HFF-Myc (cell line): ENCODE measurements around the gene KRTAP20-2.

ENCODE experiments used
- DNase-seq: peaks from one replicate; pipeline ENCODE4 v3.0.0-alpha.2; 2011; ENCODE audit warnings: low read depth; ENCODE audit errors: extremely low read depth
- H3K4me3 ChIP-seq: replicated peaks from 2 replicates; pipeline ENCODE4 v1.5.1; 2011; ENCODE audit warnings: low read depth, mild to moderate bottlenecking, control low read depth, low read length
- CTCF ChIP-seq: IDR thresholded peaks from 2 replicates; pipeline ENCODE4 v1.5.1; 2012; ENCODE audit warnings: mild to moderate bottlenecking, low read depth, low read length, control low read depth; ENCODE audit errors: missing control alignments

The KRTAP20-2 gene

GRCh38 chr21:30613836-30614235, 21.2 kb upstream of the KRTAP20-2 start, which contains the start of gene KRTAP6-1:
KRTAP6-1 (minus strand) TSS chr21:30613930; CDS start chr21:30613904, 26 bp downstream.
- TF ChIP-seq CTCF: no peak
- H3K4me3 ChIP-seq: no peak within 1 kb of the TSS
- no peak for DNase-seq

GRCh38 chr21:30615199-30615598, 19.8 kb upstream of the KRTAP20-2 start:
- TF ChIP-seq CTCF: no peak
- DNase-seq: no peak

GRCh38 chr21:30616125-30616524, 18.9 kb upstream of the KRTAP20-2 start, which contains the start of gene KRTAP20-1:
KRTAP20-1 (plus strand) TSS chr21:30616425; CDS start chr21:30616455, 30 bp downstream.
- no peak within 1 kb of the TSS for H3K4me3 ChIP-seq
- DNase-seq: no peak
- no peak for TF ChIP-seq CTCF

More at GRCh38 chr21:30615199-30615598, 19.8 kb upstream of the KRTAP20-2 start:
- no peak overlapping the region for H3K4me3 ChIP-seq

- H3K4me3 ChIP-seq: no peak overlapping the region
- TF ChIP-seq CTCF: no peak
- no peak for DNase-seq
Measured at GRCh38 chr21:30620080-30620479, 14.9 kb upstream of the KRTAP20-2 start.

- no peak for TF ChIP-seq CTCF
- no peak for DNase-seq
- no peak within 1 kb of the TSS for H3K4me3 ChIP-seq
Measured at GRCh38 chr21:30620522-30620921, 14.5 kb upstream of the KRTAP20-2 start, which contains the start of gene KRTAP20-4. KRTAP20-4 (plus strand) TSS chr21:30620627.

- no peak for TF ChIP-seq CTCF
- no peak for DNase-seq
- no peak overlapping the region for H3K4me3 ChIP-seq
Measured at GRCh38 chr21:30623362-30623761, 11.6 kb upstream of the KRTAP20-2 start.
